Transverse colon (tissue), 4 donors: ENCODE results near the gene SAP30BP. TPM values are rescaled to one million over a fixed set of nuclear protein-coding genes. Genes with fewer than 3 reads are reported as not detected.

Source experiments
- DNase-seq: peaks from one replicate; pipeline ENCODE4 v3.0.0-alpha.2; 2019
- H3K27ac ChIP-seq, 4 donors: fragments of 200-600 bp; sonication (generic); 2 replicates each; pipeline ENCODE4 v1.5.1; 2016 to 2018; ENCODE audit warnings: inconsistent platforms in 4 of 4
- H3K27me3 ChIP-seq: fragments of 200-600 bp; sonication (generic); 2 replicates; pipeline ENCODE4 v1.5.1; 2017; ENCODE audit warnings: inconsistent platforms
- H3K36me3 ChIP-seq, 4 donors: fragments of 200-600 bp; sonication (generic); 2 replicates each; pipeline ENCODE4 v1.5.1; 2017 to 2019; ENCODE audit warnings: inconsistent platforms in 4 of 4
- H3K4me1 ChIP-seq, 4 donors: fragments of 200-600 bp; sonication (generic); 2 replicates each; pipeline ENCODE4 v1.5.1; 2017 to 2020; ENCODE audit warnings: inconsistent platforms in 4 of 4
- H3K4me3 ChIP-seq, 4 donors: fragments of 200-600 bp; sonication (generic); 1 replicate in 1 of 4; 2 replicates in 3 of 4; pipeline versions ENCODE4 v1.5.1 to v1.6.1; 2017 to 2019; ENCODE audit warnings: inconsistent platforms in 4 of 4
- H3K9me3 ChIP-seq, 2 donors: fragments of 200-600 bp; sonication (generic); 2 replicates each; pipeline ENCODE4 v1.5.1; 2017 to 2019; ENCODE audit warnings: inconsistent platforms in 2 of 2
- CTCF ChIP-seq, 5 experiments: fragments of 200-600 bp in 3 of 5; fragments of 450-650 bp in 2 of 5; sonication (generic) in 3 of 5; IDR thresholded peaks; 1 replicate in 2 of 5; 2 replicates in 3 of 5; pipeline ENCODE4 v1.5.1; 2016 to 2017; ENCODE audit warnings: antibody characterized with exemption in 5 of 5, inconsistent platforms in 3 of 5, mild to moderate bottlenecking in 2 of 5, moderate library complexity in 1 of 5
- EP300 ChIP-seq: sonication (generic); formaldehyde crosslinking; IDR thresholded peaks from one replicate; pipeline ENCODE4 v1.6.1; 2017; ENCODE audit warnings: antibody characterized with exemption, low read depth
- POLR2A ChIP-seq: fragments of 450-650 bp; IDR thresholded peaks from one replicate; pipeline ENCODE4 v1.6.1; 2016; ENCODE audit warnings: antibody characterized with exemption, mild to moderate bottlenecking, moderate library complexity
- POLR2AphosphoS5 ChIP-seq, 3 donors: sonication (generic); formaldehyde crosslinking; IDR thresholded peaks; one replicate each; pipeline ENCODE4 v1.6.1; 2016; ENCODE audit warnings: antibody characterized with exemption in 3 of 3
- WGBS, 2 donors: methylation state at CpG; one replicate each; pipeline ENCODE4 v1.1.5; 2018; ENCODE audit warnings: low coverage in 1 of 2; 5-methylcytosine and 5-hydroxymethylcytosine counted together
- in situ Hi-C, 4 donors: fragments of 200-750 bp; cut with MboI; loops; one replicate each; pipeline versions ENCODE4 v1.15.0 to v1.15.1; 2017; ENCODE audit warnings: low sequenced_read_pairs in 3 of 4, low pct_ligation_motif_present in 1 of 4, low pct_unique_long_range_greater_than_20kb in 1 of 4
- intact Hi-C: fragments of 100-400 bp; cut with DNase I; formaldehyde crosslinking; loops from one replicate; pipeline ENCODE4 v1.15.1; 2023; ENCODE audit warnings: low total_unique reads
- total RNA-seq, 4 donors: library from RNA; depleted of rRNA; stranded (reverse); fragments of >200 nt; gene quantifications; one replicate each; pipeline ENCODE4 v1.1.0, GENCODE V29; 2016

SAP30BP gene
- total RNA-seq, 4 donors from 2014 or later = 49.0 to 83.8 (median 71.4) TPM

- TF ChIP-seq CTCF (IDR thresholded peaks at IDR 0.05) (no peak), POLR2A (no peak), EP300 (no peak), POLR2AphosphoS5 (IDR thresholded peaks at IDR 0.05) (no peak)
- WGBS, 2 donors = 50 to 82% methylated on average over 2 to 27 of the region's 27 CpGs
- peaks cover 0 to 12% (median 2%) of the 10 kb centered on the region in 4 donors for H3K36me3 ChIP-seq
- DNase-seq = no peak
- H3K4me1 ChIP-seq = peaks cover 0 to 14% (median 7%) of the 10 kb centered on the region in 4 donors
- in situ Hi-C loops = loop anchor here in 1 of 4 donors (25.0 kb wide), 1 partner anchor 133 kb away; the partner anchor contains the start of genes TRIM47 and TRIM65
- H3K27ac ChIP-seq = peak overlapping the region; percentile 49 to 58 (median 54)
- H3K9me3 ChIP-seq = no peaks in the 10 kb centered on the region
- H3K27me3 ChIP-seq = no peaks in the 10 kb centered on the region
- peak overlapping the region in 1 of 4 donors; percentile 48 for H3K4me3 ChIP-seq
- intact Hi-C loops = loop anchor here (5.0 to 10.0 kb wide), 2 partner anchors 70 to 82 kb away; no protein-coding TSS in a partner anchor
Measured at GRCh38 chr17:75754378-75755204, 87.5 kb downstream of the SAP30BP start.

GRCh38 chr17:75755205-75755901 is 88.2 kb downstream of the SAP30BP start:
- Histone ChIP-seq H3K9me3 (no peaks in the 10 kb centered on the region), H3K36me3 (peaks cover 0 to 12% (median 2%) of the 10 kb centered on the region in 4 donors), H3K27ac (no peak overlapping the region), H3K4me3 (no peak overlapping the region), H3K4me1 (peaks cover 0 to 14% (median 6%) of the 10 kb centered on the region in 4 donors), H3K27me3 (no peaks in the 10 kb centered on the region)
- intact Hi-C loops (loop anchor here (10.0 kb wide), 1 partner anchor 69 kb away; no protein-coding TSS in a partner anchor), in situ Hi-C loops (loop anchor here in 1 of 4 donors (25.0 kb wide), 1 partner anchor 132 kb away; the partner anchor contains the start of genes TRIM47 and TRIM65)
- 76% methylated on average over 16 of the region's 20 CpGs; no CpG with 5 or more reads in 1 of the 2 donors for WGBS, 2 donors
- DNase-seq = no peak
- TF ChIP-seq EP300 (no peak), POLR2A (no peak), POLR2AphosphoS5 (IDR thresholded peaks at IDR 0.05) (no peak)

- in situ Hi-C loops (loop anchor here in 1 of 4 donors (25.0 kb wide), 1 partner anchor 131 kb away; the partner anchor contains the start of genes TRIM47 and TRIM65), intact Hi-C loops (loop anchor here (10.0 kb wide), 1 partner anchor 69 kb away; no protein-coding TSS in a partner anchor)
- Histone ChIP-seq H3K9me3 (no peaks in the 10 kb centered on the region), H3K27ac (no peak overlapping the region), H3K27me3 (no peaks in the 10 kb centered on the region), H3K4me1 (peaks cover 0 to 14% (median 6%) of the 10 kb centered on the region in 4 donors), H3K4me3 (no peak overlapping the region), H3K36me3 (peaks cover 0 to 8% (median 2%) of the 10 kb centered on the region in 4 donors)
- 100% methylated on average over 2 of the region's 2 CpGs; no CpG with 5 or more reads in 1 of the 2 donors for WGBS, 2 donors
- no peak for DNase-seq
- TF ChIP-seq CTCF (IDR thresholded peaks at IDR 0.05) = no peak
- no peak for TF ChIP-seq POLR2AphosphoS5 (IDR thresholded peaks at IDR 0.05)
- TF ChIP-seq POLR2A = no peak
- no peak for TF ChIP-seq EP300
Measured at GRCh38 chr17:75755990-75756389, 88.9 kb downstream of the SAP30BP start.

GRCh38 chr17:75756451-75757085 is 89.4 kb downstream of the SAP30BP start:
- DNase-seq = no peak
- peaks cover 0 to 8% (median 2%) of the 10 kb centered on the region in 4 donors for H3K36me3 ChIP-seq
- no peak overlapping the region for H3K4me3 ChIP-seq
- intact Hi-C loops = loop anchor here (10.0 kb wide), 1 partner anchor 68 kb away; no protein-coding TSS in a partner anchor
- H3K4me1 ChIP-seq = peaks cover 0 to 14% (median 6%) of the 10 kb centered on the region in 4 donors
- no peak overlapping the region for H3K27ac ChIP-seq
- no peaks in the 10 kb centered on the region for H3K27me3 ChIP-seq
- WGBS, 2 donors = 89% methylated on average over 21 of the region's 29 CpGs; no CpG with 5 or more reads in 1 of the 2 donors
- in situ Hi-C loops = loop anchor here in 1 of 4 donors (25.0 kb wide), 1 partner anchor 131 kb away; the partner anchor contains the start of genes TRIM47 and TRIM65
- H3K9me3 ChIP-seq = no peaks in the 10 kb centered on the region
- TF ChIP-seq EP300 = no peak
- TF ChIP-seq CTCF (IDR thresholded peaks at IDR 0.05) = no peak
- no peak for TF ChIP-seq POLR2AphosphoS5 (IDR thresholded peaks at IDR 0.05)
- no peak for TF ChIP-seq POLR2A
